HG03457 (cell line): Measurements from ENCODE around the gene CFAP251.
"Not testable (repeated sequence)": the region's sequence is repeated elsewhere in the genome, so short reads cannot be mapped to it uniquely, and the experiment has no call there.

Source experiments
- ATAC-seq: cut with Tn5 transposase; IDR thresholded peaks from one replicate; pipeline ENCODE4 v1.9.1; 2021; ENCODE audit warnings: moderate number of reproducible peaks; ENCODE audit not compliant: unreplicated experiment

Gene CFAP251

GRCh38 chr12:122022393-122023338, 104.3 kb downstream of the CFAP251 start:
- no peak for ATAC-seq

GRCh38 chr12:122023339-122024131, 105.1 kb downstream of the CFAP251 start:
- ATAC-seq = no peak

GRCh38 chr12:122024132-122024785, 105.9 kb downstream of the CFAP251 start:
- no peak for ATAC-seq

GRCh38 chr12:122026706-122027333, 108.4 kb downstream of the CFAP251 start:
- no peak for ATAC-seq

GRCh38 chr12:122028165-122028904, 109.9 kb downstream of the CFAP251 start:
- no peak for ATAC-seq

GRCh38 chr12:122028905-122029560, 110.6 kb downstream of the CFAP251 start:
- no peak for ATAC-seq

- no peak for ATAC-seq
These were observed 111.4 kb downstream of the CFAP251 start for GRCh38 chr12:122029620-122030423.

- no peak for ATAC-seq
These were observed 112.1 kb downstream of the CFAP251 start for GRCh38 chr12:122030424-122031035.

- ATAC-seq = no peak
These were observed 113.2 kb downstream of the CFAP251 start for GRCh38 chr12:122031342-122032216.

GRCh38 chr12:122032580-122032979, 114.2 kb downstream of the CFAP251 start:
- ATAC-seq = no peak

GRCh38 chr12:122035292-122035691, 116.9 kb downstream of the CFAP251 start:
- no peak for ATAC-seq

- no peak for ATAC-seq
These were observed 117.8 kb downstream of the CFAP251 start for GRCh38 chr12:122036153-122036552.

GRCh38 chr12:122040579-122041386, 122.4 kb downstream of the CFAP251 start:
- no peak for ATAC-seq

- ATAC-seq = not testable (repeated sequence)
These were observed 123.1 kb downstream of the CFAP251 start for GRCh38 chr12:122041458-122041857.

- no peak for ATAC-seq
These were observed 124.5 kb downstream of the CFAP251 start for GRCh38 chr12:122042910-122043309.

- ATAC-seq = no peak
These were observed 125.1 kb downstream of the CFAP251 start for GRCh38 chr12:122043476-122043875.

GRCh38 chr12:122045262-122045661, 126.9 kb downstream of the CFAP251 start:
- no peak for ATAC-seq
